Caco-2 (cell line): ENCODE measurements around the gene INAFM2. TPM values are rescaled to one million over a fixed set of nuclear protein-coding genes. Genes with fewer than 3 reads are reported as not detected.
A peak's percentile ranks its signal among the peaks of the same experiment; 100 is the strongest.

ENCODE experiments used
- BruUV-seq: library from RNA; stranded (reverse); fragments of 400-500 nt; replicated peaks from 2 replicates; lab custom pipeline; 2021; lab: Mats Ljungman, UMichigan
- CTCF ChIA-PET: fragments of 300-600 bp; sonication (Branson Sonifier 250); formaldehyde crosslinking; loops from one replicate; lab custom pipeline; 2022; ENCODE audit warnings: antibody characterized with exemption; lab: Charles Lee
- POLR2A ChIA-PET: fragments of 300-600 bp; sonication (Branson Sonifier 250); formaldehyde crosslinking; loops from one replicate; lab custom pipeline; 2022; ENCODE audit warnings: antibody characterized with exemption; lab: Charles Lee
- DNase-seq, 2 experiments: peaks; one replicate each; pipeline versions ENCODE4 v3.0.0 to v3.0.0-alpha.2; 2020 to 2022
- H3K27me3 ChIP-seq: replicated peaks from 2 replicates; pipeline ENCODE4 v1.6.0; 2011; ENCODE audit warnings: low read length; ENCODE audit not compliant: control insufficient read depth, insufficient read depth
- H3K36me3 ChIP-seq: 2 replicates; pipeline ENCODE4 v1.5.1; 2011; ENCODE audit warnings: low read length; ENCODE audit not compliant: control insufficient read depth, insufficient read depth
- H3K4me1 ChIP-seq: fragments of 250-450 bp; sonication (Bioruptor Pico); 2 replicates; pipeline ENCODE4 v1.5.1; 2020; ENCODE audit warnings: mild to moderate bottlenecking
- H3K4me3 ChIP-seq: 2 replicates; pipeline ENCODE4 v1.5.1; 2011; ENCODE audit warnings: low read depth, mild to moderate bottlenecking, control low read depth, low read length
- H3K9me3 ChIP-seq: fragments of 250-450 bp; sonication (Bioruptor Pico); 2 replicates; pipeline ENCODE4 v1.5.1; 2020; ENCODE audit warnings: mild to moderate bottlenecking, moderate library complexity
- H3K27ac Mint-ChIP-seq: one replicate; pipeline ENCODE4 v1.8.0; 2022; ENCODE audit warnings: mixed read lengths; ENCODE audit not compliant: unreplicated experiment
- H3K27me3 Mint-ChIP-seq: one replicate; pipeline ENCODE4 v1.8.0; 2022; ENCODE audit warnings: mixed read lengths; ENCODE audit not compliant: insufficient read depth, unreplicated experiment
- H3K36me3 Mint-ChIP-seq: one replicate; pipeline ENCODE4 v1.8.0; 2022; ENCODE audit warnings: mild to moderate bottlenecking, mixed read lengths; ENCODE audit not compliant: insufficient read depth, unreplicated experiment
- H3K4me1 Mint-ChIP-seq: one replicate; pipeline ENCODE4 v1.8.0; 2022; ENCODE audit warnings: low read depth, mixed read lengths; ENCODE audit not compliant: unreplicated experiment
- H3K4me3 Mint-ChIP-seq: one replicate; pipeline ENCODE4 v1.8.0; 2022; ENCODE audit warnings: mild to moderate bottlenecking, moderate library complexity, mixed read lengths; ENCODE audit not compliant: unreplicated experiment
- H3K9me3 Mint-ChIP-seq: one replicate; pipeline ENCODE4 v1.8.0; 2022; ENCODE audit warnings: mixed read lengths; ENCODE audit not compliant: unreplicated experiment
- CTCF ChIP-seq, 2 experiments: fragments of 200-600 bp in 1 of 2; IDR thresholded peaks; 1 replicate in 1 of 2; 2 replicates in 1 of 2; pipeline versions ENCODE4 v1.5.1 to v1.8.0; 2011 to 2022; ENCODE audit warnings: antibody characterized with exemption in 1 of 2, control low read depth in 1 of 2, inconsistent platforms in 1 of 2, low read depth in 1 of 2, low read length in 1 of 2, mild to moderate bottlenecking in 1 of 2, moderate library complexity in 1 of 2; ENCODE audit not compliant: insufficient read depth in 1 of 2, severe bottlenecking in 1 of 2, unreplicated experiment in 1 of 2
- intact Hi-C: fragments of 100-400 bp; cut with micrococcal nuclease; formaldehyde crosslinking; loops from one replicate; pipeline ENCODE4 v1.10.0; 2022; ENCODE audit not compliant: unreplicated experiment
- total RNA-seq: library from RNA; stranded (reverse); gene quantifications from 2 replicates; pipeline ENCODE4 v1.2.3, GENCODE V29; 2022

The INAFM2 gene
- total RNA-seq, 1 experiment from 2014 or later, result 13.4 TPM

GRCh38 chr15:40320931-40321371 is 2.5 kb upstream of the INAFM2 start:
- peaks cover 3% of the 10 kb centered on the region for H3K27me3 Mint-ChIP-seq
- BruUV-seq, result no TSS peak
- H3K4me3 Mint-ChIP-seq, result peak overlapping the region; percentile 35
- CTCF ChIA-PET, result interaction anchor here (1.1 to 3.5 kb wide), 6 partner anchors 14 to 46 kb away, joined by 3 to 18 read pairs (median 4); no protein-coding TSS in a partner anchor
- TF ChIP-seq CTCF (IDR thresholded peaks at IDR 0.05; ENCODE audit: insufficient read depth in 1 of 2, low read depth in 1 of 2, low read length in 1 of 2, severe bottlenecking in 1 of 2, unreplicated experiment in 1 of 2), result peak; percentile 79 to 80
- Histone ChIP-seq H3K4me3 (no peak overlapping the region), H3K4me1 (peaks cover 10% of the 10 kb centered on the region; the same call in 1 of the 2 replicates), H3K9me3 (no peaks in the 10 kb centered on the region), H3K27me3 (no peaks in the 10 kb centered on the region), H3K36me3 (no peaks in the 10 kb centered on the region)
- intact Hi-C loops, result loop anchor here (1.0 to 5.0 kb wide), 3 partner anchors 11 to 101 kb away; no protein-coding TSS in a partner anchor
- POLR2A ChIA-PET, result no interaction called here
- H3K4me1 Mint-ChIP-seq, result peaks cover 16% of the 10 kb centered on the region
- H3K9me3 Mint-ChIP-seq, result no peaks in the 10 kb centered on the region
- no peaks in the 10 kb centered on the region for H3K36me3 Mint-ChIP-seq
- H3K27ac Mint-ChIP-seq, result no peak overlapping the region
- peak; percentile 56 to 57 for DNase-seq

- H3K27me3 Mint-ChIP-seq, result no peaks in the 10 kb centered on the region
- CTCF ChIA-PET, result interaction anchor here (0.6 to 1.5 kb wide), 16 partner anchors 13 to 117 kb away, joined by 3 to 47 read pairs (median 4); partner anchors contain the start of genes CCDC9B, IVD and KNSTRN
- H3K4me3 Mint-ChIP-seq, result peak overlapping the region; percentile 66
- peaks cover 6% of the 10 kb centered on the region for H3K36me3 Mint-ChIP-seq
- no peak overlapping the region for H3K27ac Mint-ChIP-seq
- no peak for DNase-seq
- peaks cover 18% of the 10 kb centered on the region for H3K4me1 Mint-ChIP-seq
- intact Hi-C loops, result loop anchor here (5.0 kb wide), 1 partner anchor 100 kb away; no protein-coding TSS in a partner anchor
- Histone ChIP-seq H3K4me1 (peaks cover 10% of the 10 kb centered on the region), H3K27me3 (no peaks in the 10 kb centered on the region), H3K9me3 (no peaks in the 10 kb centered on the region), H3K36me3 (peaks cover 1% of the 10 kb centered on the region; the same call in 1 of the 2 replicates), H3K4me3 (peak overlapping the region; percentile 74)
- H3K9me3 Mint-ChIP-seq, result no peaks in the 10 kb centered on the region
- TF ChIP-seq CTCF (IDR thresholded peaks at IDR 0.05; ENCODE audit: insufficient read depth in 1 of 2, low read depth in 1 of 2, low read length in 1 of 2, severe bottlenecking in 1 of 2, unreplicated experiment in 1 of 2), result no peak
- no TSS peak for BruUV-seq
- POLR2A ChIA-PET, result interaction anchor here (0.6 kb wide), 1 partner anchor 10 kb away, joined by 3 read pairs; no protein-coding TSS in a partner anchor
Observed at GRCh38 chr15:40322531-40323238, 807 bp upstream of the INAFM2 start.
